Mucosa of gallbladder (tissue), 1 donor: ENCODE measurements around the gene PCDHA1. TPM values are rescaled to one million over a fixed set of nuclear protein-coding genes. Genes with fewer than 3 reads are reported as not detected.

Source experiments
- DNase-seq: peaks from one replicate; pipeline ENCODE4 v3.0.0-alpha.2; 2020; ENCODE audit warnings: low spot score
- total RNA-seq: library from RNA; stranded (reverse); gene quantifications from one replicate; pipeline ENCODE4 v1.2.1, GENCODE V29; 2021
- donor health status: DM: no; HTN: no; CAD: no.

Gene PCDHA1
- total RNA-seq, 1 donor from 2014 or later: 0.06 TPM

DNA sequence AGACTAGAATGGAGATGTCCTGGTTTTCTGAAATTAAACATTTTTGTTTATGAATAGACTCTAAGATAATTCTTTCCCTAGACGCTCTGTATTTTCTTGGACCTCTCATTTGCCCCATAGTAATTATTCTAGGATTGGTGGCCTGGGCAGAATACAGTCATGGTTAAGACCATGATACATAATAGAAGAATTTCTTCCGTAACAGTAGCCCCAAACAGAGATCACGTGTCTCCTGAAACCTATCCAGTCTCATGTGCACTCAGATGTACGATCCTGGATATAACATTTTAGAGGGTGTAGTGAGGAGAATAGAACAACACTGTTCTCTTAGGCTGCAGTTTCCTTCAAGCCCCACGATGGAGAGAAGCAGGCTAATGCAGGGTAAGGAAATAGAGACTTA lies 202.7 kb downstream of the PCDHA1 start:
- no peak for DNase-seq

DNA sequence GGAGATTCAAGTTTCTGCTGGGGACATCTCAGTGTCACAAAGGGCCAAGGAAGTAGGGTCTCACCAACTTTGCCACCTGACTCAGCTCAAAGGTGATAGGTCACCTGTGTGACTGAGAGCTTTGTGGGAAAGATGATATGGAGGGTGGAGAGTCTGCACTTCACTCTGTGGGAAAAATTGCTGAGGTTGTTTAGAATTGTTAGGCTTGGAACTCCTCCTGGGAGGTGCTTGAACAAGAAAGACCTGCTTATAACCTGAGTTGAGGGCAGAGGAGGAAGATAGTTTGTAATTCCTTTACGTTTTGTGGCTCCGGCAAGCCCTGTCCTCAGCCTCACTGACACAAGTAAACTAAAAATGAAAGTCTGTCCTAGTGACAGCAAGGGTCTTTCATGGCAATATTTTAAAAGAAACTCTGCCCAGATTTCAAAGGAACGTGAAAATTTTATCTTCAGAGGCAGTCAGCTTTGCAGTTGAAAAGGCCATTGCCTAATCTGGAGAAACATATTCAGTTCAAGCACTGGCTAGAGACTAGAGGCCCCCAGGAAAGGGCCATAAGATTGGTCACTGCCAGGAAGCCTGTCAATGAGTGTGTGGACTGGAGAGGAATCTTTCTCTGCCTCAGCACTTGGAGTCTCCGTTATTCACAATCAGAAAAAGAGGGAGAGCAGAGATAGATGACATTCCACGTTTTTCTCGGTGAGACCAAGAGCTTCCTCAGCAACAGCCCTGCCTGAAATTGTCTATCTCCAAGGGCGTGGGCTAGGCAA lies 203.5 kb downstream of the PCDHA1 start:
- no peak for DNase-seq

GRCh38 chr5:140992828-140993227 lies 206.9 kb downstream of the PCDHA1 start:
- no peak for DNase-seq

- DNase-seq: no peak
Measured at GRCh38 chr5:140996060-140996459, 210.1 kb downstream of the PCDHA1 start.

GRCh38 chr5:140998921-140999410 lies 213.0 kb downstream of the PCDHA1 start:
- DNase-seq: no peak

DNA sequence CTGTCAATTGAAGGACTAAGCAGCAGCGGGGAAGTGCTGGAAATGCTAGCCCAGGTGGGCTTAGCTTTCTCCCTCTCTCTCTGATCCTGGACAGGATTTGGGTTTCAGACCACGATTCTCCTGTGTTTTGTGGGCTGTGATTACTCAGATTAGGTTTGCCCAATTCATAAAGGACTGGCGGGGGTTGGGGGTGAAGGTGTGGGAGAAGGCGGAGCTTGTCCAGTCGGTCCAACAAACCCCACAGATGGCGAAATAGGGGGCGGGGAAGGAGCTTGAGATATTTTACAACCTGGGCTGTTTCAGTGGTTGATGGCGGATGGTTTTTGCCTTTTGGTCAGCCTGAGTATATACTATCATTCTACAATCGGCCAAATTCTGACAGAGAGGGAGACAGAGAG lies 215.5 kb downstream of the PCDHA1 start:
- peak; percentile 12 for DNase-seq

- DNase-seq: peak; percentile 16
Measured at GRCh38 chr5:141001844-141002604, 216.1 kb downstream of the PCDHA1 start.

- no peak for DNase-seq
Measured at GRCh38 chr5:141002605-141002965, 216.6 kb downstream of the PCDHA1 start.

DNA sequence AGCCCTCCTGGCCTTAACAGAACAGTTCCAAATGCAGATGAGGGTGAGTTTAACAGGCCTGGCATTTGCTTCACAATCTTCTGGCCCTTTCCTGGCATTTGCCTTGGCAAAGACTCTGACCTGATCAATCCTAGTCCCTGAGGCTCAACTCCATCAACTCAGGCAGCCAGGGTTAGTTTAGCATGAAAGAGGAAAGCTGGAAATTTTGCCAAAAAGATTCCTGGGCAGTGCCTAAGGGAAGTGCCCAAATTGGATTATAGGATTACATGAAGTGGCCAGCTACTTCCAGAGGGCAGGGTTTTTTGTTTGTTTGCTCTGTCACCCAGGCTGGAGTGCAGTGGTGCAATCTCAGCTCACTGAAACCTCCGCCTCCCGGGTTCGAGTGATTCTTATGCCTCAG lies 217.1 kb downstream of the PCDHA1 start:
- no peak for DNase-seq

DNA sequence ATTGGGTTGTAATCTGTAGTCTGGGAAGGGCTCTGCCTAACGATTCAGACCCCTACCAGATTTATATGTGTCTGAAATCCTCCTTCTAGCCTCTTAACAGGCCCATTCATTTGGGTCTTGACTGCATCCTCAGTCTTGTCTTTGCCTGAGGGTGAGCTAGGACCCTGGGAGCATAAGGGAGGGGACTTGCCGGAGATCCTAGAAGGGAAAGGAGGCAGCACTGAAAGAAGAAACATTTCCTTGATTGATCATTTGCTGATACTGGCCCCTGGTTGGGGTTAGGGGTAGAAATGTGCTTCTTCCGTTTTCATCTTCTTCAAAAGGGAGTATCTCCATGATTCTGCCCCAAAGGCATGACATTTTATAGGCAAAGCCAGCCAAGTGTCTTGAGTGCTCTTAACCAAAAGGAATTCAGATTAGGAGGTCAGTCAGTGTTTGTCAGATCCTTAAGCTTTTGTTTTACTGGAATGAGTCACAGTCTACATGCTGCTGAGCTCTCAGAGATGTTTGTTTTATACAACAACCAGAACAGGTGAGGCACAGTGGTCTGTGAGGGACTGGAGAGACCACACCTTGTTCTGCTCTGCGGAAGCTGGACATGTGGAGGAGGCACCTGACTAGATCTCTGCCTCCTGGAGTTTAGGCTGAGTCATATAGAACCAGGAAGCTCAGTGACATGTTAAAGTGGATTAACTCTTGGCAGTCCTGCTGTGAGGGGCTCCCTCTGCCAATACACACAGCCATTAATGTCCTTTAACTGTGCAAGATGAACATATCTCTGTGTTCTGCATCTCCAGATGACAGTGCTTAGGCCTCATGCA lies 218.1 kb downstream of the PCDHA1 start:
- DNase-seq: peak; percentile 89

DNA sequence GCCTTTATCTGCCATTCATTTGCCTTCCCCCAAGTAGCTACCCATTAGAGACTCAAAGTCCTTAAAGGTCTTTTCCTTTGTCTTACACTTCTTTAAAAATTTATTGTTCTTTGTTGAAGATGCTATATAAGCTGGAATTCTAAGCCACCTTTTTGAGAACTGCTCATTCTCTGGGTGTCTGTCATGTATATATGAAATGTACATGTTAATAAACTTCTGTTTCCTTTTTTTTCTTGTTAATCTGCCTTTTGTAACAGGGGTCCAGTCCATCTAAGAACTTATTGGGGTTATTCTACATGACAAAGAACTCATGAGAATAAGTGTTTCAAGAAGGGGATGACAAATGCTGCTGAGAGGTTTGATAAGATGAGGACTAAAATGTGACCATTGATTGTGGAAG lies 221.9 kb downstream of the PCDHA1 start:
- no peak for DNase-seq

GRCh38 chr5:141010047-141010793 lies 224.3 kb downstream of the PCDHA1 start:
- no peak for DNase-seq

DNA sequence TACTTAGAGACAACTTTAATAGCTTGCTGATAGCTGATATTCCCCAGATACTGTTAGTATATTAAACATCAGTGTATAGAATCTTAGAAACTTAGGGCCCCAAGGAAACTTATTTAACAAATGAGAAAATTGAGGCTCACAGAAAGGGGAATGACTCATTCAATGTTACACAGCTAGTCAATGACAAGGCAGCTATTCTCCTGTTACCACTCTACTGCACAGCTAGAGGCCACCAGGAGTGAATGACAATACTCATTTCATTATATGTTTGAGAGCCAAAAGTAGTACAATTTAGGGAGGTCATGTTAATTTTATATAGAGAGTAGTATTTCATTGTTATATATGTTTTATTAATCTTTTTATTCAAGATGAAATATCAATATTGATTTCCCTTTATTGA lies 232.0 kb downstream of the PCDHA1 start:
- DNase-seq: no peak

DNA sequence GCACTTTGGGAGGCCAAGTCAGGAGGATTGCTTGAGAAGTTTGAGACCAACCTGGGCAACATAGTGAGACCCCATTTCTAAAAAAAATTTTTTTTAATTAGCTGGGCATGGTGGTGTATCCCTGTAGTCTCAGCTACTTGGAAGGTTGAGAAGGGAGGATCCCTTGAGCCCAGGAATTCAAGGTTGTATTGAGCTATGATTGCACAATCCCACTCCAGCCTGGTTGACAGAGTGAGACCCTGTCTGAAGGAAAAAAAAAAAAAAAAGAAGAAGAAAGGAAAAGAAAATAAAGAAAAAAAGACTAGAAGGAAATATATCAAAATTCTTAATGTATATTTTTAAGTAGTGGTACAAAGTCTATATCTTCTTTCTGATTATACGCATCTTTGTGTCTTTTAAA lies 236.4 kb downstream of the PCDHA1 start:
- no peak for DNase-seq

GRCh38 chr5:141031006-141031405 lies 245.1 kb downstream of the PCDHA1 start:
- DNase-seq: no peak

DNA sequence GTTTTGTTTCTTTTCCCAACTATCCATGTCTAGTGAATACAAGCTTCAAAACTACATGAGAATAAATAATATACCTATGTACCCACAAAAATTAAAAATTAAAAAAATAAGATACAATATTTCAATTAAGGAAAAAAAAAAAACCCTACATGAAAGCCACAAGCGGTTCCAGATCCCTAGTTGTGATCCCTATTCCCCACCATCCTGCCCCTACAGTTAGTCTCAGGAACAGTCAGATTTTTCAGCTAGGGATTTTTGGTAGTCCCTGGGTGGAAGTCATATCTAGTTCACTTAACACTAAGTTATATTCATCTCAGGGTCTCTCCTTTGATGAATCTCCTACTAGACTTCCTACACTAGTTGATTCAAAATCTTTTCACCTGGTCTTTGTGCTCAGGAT lies 246.7 kb downstream of the PCDHA1 start:
- DNase-seq: no peak

- no peak for DNase-seq
Measured at GRCh38 chr5:141039061-141039460, 253.1 kb downstream of the PCDHA1 start.

GRCh38 chr5:141039517-141039916 lies 253.6 kb downstream of the PCDHA1 start:
- DNase-seq: no peak

- DNase-seq: peak; percentile 68
Measured at GRCh38 chr5:141040093-141040770, 254.3 kb downstream of the PCDHA1 start.

DNA sequence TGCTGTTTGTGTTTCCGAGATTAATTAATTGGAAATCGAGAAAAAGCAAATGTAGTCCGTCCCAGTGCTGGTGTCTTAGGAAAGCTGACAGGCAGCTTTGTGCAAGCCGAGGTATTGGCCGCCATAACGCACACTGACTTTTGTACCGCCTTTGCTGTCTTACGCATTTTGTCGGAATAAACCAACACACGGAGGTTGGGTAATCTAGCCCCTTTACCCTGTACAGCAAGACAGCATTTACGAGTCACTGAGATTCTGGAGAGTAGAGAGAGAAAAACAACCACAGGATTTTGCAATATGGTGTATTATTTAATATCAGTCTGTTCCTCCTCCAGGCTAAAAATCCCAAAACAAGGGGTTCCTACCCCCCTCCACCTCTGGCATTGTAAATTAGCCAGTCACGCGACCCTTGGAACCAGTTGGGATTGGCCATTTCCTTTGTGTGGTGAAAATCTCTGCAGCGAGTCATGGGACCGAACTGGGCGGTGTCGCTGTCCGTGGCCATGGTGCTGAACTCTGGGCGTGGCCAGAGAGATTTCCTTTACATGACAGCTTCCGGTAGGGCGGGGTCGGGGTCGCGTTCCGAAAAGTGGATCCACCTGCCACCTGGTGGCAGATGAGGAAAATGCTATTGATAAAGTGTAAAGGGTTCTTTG lies 255.0 kb downstream of the PCDHA1 start:
- DNase-seq: peak; percentile 98

DNA sequence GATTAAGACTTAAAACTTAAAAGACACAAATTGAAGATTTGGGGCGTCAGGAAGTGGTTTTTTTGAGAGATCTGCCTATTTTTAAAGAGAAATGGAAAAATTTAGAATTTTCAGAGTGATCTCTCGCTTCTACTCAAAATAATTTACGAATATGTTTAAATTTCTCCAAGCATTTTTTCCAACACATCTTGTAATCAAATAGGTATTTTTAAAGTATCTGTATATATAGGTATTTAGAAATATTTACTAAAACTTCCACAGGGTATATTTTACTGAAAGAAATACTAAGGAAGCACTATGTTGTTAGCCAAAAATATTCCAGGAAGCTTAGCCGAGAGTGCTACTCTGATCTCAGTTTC lies 255.5 kb downstream of the PCDHA1 start:
- DNase-seq: no peak
